Keratinocyte (primary cell): ENCODE results near the gene CTNNA3.

ENCODE experiments used
- CTCF ChIP-seq, 3 experiments: IDR thresholded peaks in 1 of 3; conservative IDR thresholded peaks in 1 of 3; optimal IDR thresholded peaks in 1 of 3; 2 replicates in 2 of 3; 3 replicates in 1 of 3; pipeline versions ENCODE3 to v1.5.1; 2011; ENCODE audit warnings: low read length in 3 of 3, mild to moderate bottlenecking in 3 of 3, moderate library complexity in 2 of 3, control low read depth in 1 of 3, inconsistent platforms in 1 of 3; ENCODE audit not compliant: insufficient read depth in 2 of 3; ENCODE audit errors: extremely low read depth in 1 of 3
- EZH2 ChIP-seq: IDR thresholded peaks from one replicate; pipeline ENCODE4 v1.6.1; 2012; ENCODE audit warnings: inconsistent platforms, mild to moderate bottlenecking, low read length, moderate library complexity

DNA sequence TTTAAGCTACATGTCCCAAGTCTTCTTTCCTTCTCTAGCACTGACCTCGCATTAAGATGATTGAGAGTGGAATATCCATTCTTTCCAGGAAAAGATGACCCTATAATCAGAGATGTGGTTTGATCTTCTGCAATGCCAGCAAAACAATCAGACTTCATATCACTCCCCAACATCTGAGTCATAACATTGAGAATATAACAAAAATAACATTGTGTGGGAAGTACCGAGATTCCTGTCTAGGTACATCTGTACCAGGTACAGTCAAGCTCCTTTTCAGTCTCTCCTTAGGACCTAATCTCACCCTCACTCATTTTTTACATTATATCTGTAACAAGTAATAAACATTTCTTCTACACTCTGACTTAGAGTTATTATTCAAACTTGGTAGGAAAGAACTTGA is 568.6 kb downstream of the CTNNA3 start:
- no peak for TF ChIP-seq CTCF (optimal IDR thresholded peaks at IDR 0.05 in 1 of 3, IDR thresholded peaks at IDR 0.05 in 1 of 3, conservative IDR thresholded peaks at IDR 0.05 in 1 of 3; ENCODE audit: extremely low read depth in 1 of 3, insufficient read depth in 2 of 3, low read length in 3 of 3)
- TF ChIP-seq EZH2, result no peak
